ENCODE results near the gene EMP3. TPM values are rescaled to one million over a fixed set of nuclear protein-coding genes. Genes with fewer than 3 reads are reported as not detected.

EMP3 gene
- total and polyA plus RNA-seq, 5 donors: 58.0 to 114 (median 78.9) TPM

GRCh38 chr19:48378194-48378570 lies 52.8 kb downstream of the EMP3 start:
- Histone ChIP-seq H3K4me1 (ENCODE audit: control insufficient read depth, insufficient read depth, low read length) (no peaks in the 10 kb centered on the region), H3K9me3 (ENCODE audit: control insufficient read depth, low read length) (no peaks in the 10 kb centered on the region), H3K4me3 (ENCODE audit: low read length) (no peak overlapping the region), H3K27me3 (ENCODE audit: control insufficient read depth, insufficient read depth) (no peaks in the 10 kb centered on the region), H3K27ac (ENCODE audit: low read length) (no peak overlapping the region)
- no peak for DNase-seq
- intact Hi-C loops (cut with DNase I): no loop called here
- 93% methylated on average over 10 of the region's 10 CpGs for WGBS
- no peak for ATAC-seq

GRCh38 chr19:48379058-48379457 lies 53.7 kb downstream of the EMP3 start:
- 81% methylated on average over 5 of the region's 5 CpGs for WGBS
- ATAC-seq (peak in 1 of 2 donors; percentile 16), DNase-seq (no peak)
- Histone ChIP-seq H3K4me1 (ENCODE audit: control insufficient read depth, insufficient read depth, low read length) (no peaks in the 10 kb centered on the region), H3K4me3 (ENCODE audit: low read length) (no peak overlapping the region), H3K27ac (ENCODE audit: low read length) (no peak overlapping the region), H3K9me3 (ENCODE audit: control insufficient read depth, low read length) (no peaks in the 10 kb centered on the region), H3K27me3 (ENCODE audit: control insufficient read depth, insufficient read depth) (no peaks in the 10 kb centered on the region)
- intact Hi-C loops (cut with DNase I): no loop called here

Other genes with a start within 250 kb of the EMP3 start
- 10 to 100 TPM; 24.7 to 39.6 (median 29.3) TPM for gene PLA2G4C, start 214.7 kb upstream of the EMP3 start, total RNA-seq
- gene PLA2G4C, start 214.7 kb upstream of the EMP3 start, polyA plus RNA-seq: 30.1 TPM
- gene LIG1, start 155.2 kb upstream of the EMP3 start, total RNA-seq: 1 to 10 TPM; 3.8 to 8.4 (median 5.5) TPM
- 4.2 TPM for gene LIG1, start 155.2 kb upstream of the EMP3 start, polyA plus RNA-seq
- gene ZSWIM9, start 154.9 kb upstream of the EMP3 start, total RNA-seq: 1 to 10 TPM; 5.4 to 6.9 (median 6.5) TPM
- gene ZSWIM9, start 154.9 kb upstream of the EMP3 start, polyA plus RNA-seq: 5.7 TPM
- gene CARD8, start 69.6 kb upstream of the EMP3 start, total RNA-seq: 10 to 100 TPM; 32.6 to 43.3 (median 33.3) TPM
- gene CARD8, start 69.6 kb upstream of the EMP3 start, polyA plus RNA-seq: 22.3 TPM
- gene ZNF114, start 55.5 kb upstream of the EMP3 start, total RNA-seq: under 1 TPM; 0.25 to 0.46 (median 0.42) TPM
- gene ZNF114, start 55.5 kb upstream of the EMP3 start, polyA plus RNA-seq: 0.43 TPM
- gene TMEM143, start 38.4 kb downstream of the EMP3 start, total RNA-seq: 10 to 100 TPM; 35.0 to 56.7 (median 47.5) TPM
- gene TMEM143, start 38.4 kb downstream of the EMP3 start, polyA plus RNA-seq: 35.0 TPM
- not detected for gene SYNGR4, start 38.8 kb downstream of the EMP3 start, total RNA-seq
- gene SYNGR4, start 38.8 kb downstream of the EMP3 start, polyA plus RNA-seq: not detected
- 100 to 1,000 TPM in 1 of 4 donors, 10 to 100 TPM in 3; 82.3 to 101 (median 90.1) TPM for gene KDELR1, start 66.0 kb downstream of the EMP3 start, total RNA-seq
- gene KDELR1, start 66.0 kb downstream of the EMP3 start, polyA plus RNA-seq: 82.4 TPM
- gene GRIN2D, start 68.1 kb downstream of the EMP3 start, total RNA-seq: under 1 TPM; 0.31 to 0.45 (median 0.41) TPM
- gene GRIN2D, start 68.1 kb downstream of the EMP3 start, polyA plus RNA-seq: 0.18 TPM
- 10 to 100 TPM; 16.0 to 20.4 (median 17.3) TPM for gene GRWD1, start 120.4 kb downstream of the EMP3 start, total RNA-seq
- gene GRWD1, start 120.4 kb downstream of the EMP3 start, polyA plus RNA-seq: 7.2 TPM
- gene KCNJ14, start 130.0 kb downstream of the EMP3 start, total RNA-seq: under 1 TPM; 0.20 to 0.75 (median 0.23) TPM
- gene KCNJ14, start 130.0 kb downstream of the EMP3 start, polyA plus RNA-seq: 0.16 TPM
- gene CYTH2, start 143.8 kb downstream of the EMP3 start, total RNA-seq: 10 to 100 TPM; 26.0 to 35.0 (median 29.2) TPM
- gene CYTH2, start 143.8 kb downstream of the EMP3 start, polyA plus RNA-seq: 27.4 TPM
- gene LMTK3, start 186.3 kb downstream of the EMP3 start, total RNA-seq: 1 to 10 TPM; 3.1 to 7.2 (median 5.5) TPM
- gene LMTK3, start 186.3 kb downstream of the EMP3 start, polyA plus RNA-seq: 2.9 TPM
- gene SULT2B1, start 226.6 kb downstream of the EMP3 start, total RNA-seq: under 1 TPM in 2 of 4 donors, not detected in 2; 0.25 to 0.76 TPM
- 0.14 TPM for gene SULT2B1, start 226.6 kb downstream of the EMP3 start, polyA plus RNA-seq

All from right cardiac atrium (tissue), 5 donors.